Measurements from ENCODE around the gene ABHD5.
A peak's percentile ranks its signal among the peaks of the same experiment; 100 is the strongest.

Gene ABHD5

DNA sequence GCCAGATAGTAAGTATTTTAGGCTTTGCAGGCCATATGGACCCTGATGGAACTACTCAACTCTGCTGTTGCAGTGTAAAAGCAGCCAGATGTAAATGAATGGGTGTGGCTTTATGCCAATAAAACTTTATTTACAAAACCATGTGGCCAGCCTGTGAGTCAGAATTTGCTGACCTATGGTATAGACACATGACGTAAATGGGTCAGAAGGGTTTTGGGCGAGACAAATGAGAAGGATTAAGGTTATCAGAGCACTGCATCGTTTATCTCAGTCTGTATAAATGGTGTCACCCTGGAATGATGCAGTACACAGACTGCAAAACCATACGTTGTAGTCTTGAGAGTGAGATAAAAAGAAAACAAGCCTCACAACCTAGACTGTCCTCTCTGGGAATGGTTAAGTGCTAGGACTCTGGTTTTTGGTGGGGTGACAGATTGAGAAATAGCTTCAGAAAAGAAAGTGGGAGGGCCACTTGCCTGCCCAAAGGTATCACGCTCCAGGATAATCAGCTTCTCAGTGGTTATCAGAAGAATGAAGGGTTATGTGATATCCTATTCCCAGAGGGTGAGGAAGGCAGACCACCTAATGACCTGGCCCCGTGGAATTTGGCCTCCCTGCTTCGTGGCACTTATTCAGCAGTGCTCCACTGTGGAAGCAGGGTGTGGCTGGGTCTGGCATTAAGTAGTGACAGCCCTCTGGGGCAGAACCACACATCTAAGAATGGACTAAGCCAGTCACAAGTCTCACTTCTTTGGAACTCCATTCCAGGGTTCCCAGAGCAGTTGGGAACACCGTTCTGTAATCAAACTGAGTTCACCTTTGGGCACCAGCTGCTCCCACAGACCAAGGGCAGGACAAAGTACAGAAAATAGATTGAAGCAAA, 46.1 kb downstream of the ABHD5 start:
- 85 to 95% methylated on average over 6 to 7 of the region's 8 CpGs for WGBS, 2 experiments (ENCODE audit: insufficient coverage in 2 of 2)
- no peak overlapping the region for H3K4me3 ChIP-seq (ENCODE audit: extremely low read depth, insufficient read depth, low read length, poor library complexity, severe bottlenecking)
- H3K9me3 ChIP-seq (ENCODE audit: control insufficient read depth, low read length): no peaks in the 10 kb centered on the region
- H3K27ac ChIP-seq (ENCODE audit: low read depth, low read length, severe bottlenecking): no peak overlapping the region
- peaks cover 3% of the 10 kb centered on the region for H3K4me1 ChIP-seq (ENCODE audit: control insufficient read depth, insufficient read depth, low read length, poor library complexity, severe bottlenecking)
- H3K36me3 ChIP-seq (ENCODE audit: control insufficient read depth, insufficient read depth, low read length): no peaks in the 10 kb centered on the region

DNA sequence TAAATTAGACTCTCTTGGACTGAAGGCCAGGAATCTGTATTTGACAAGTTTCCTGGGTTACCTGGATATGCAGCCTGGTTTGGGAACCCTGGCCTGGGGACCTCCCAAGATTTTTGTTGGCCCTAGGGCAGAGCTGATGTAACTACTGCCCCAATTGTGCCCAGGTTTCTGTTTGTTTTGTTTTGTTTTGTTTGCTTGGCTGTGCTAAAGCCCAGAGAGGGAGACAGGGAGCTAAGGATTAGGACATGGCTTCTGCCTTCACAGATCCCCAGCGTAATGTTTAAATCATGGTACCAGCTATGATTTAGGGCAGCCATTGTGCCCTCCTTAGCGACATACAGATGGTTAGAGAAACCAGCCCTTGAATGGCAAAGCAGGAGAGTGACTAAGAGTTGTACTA, 47.6 kb downstream of the ABHD5 start:
- H3K4me1 ChIP-seq (ENCODE audit: control insufficient read depth, insufficient read depth, low read length, poor library complexity, severe bottlenecking): peaks cover 3% of the 10 kb centered on the region
- H3K36me3 ChIP-seq (ENCODE audit: control insufficient read depth, insufficient read depth, low read length): no peaks in the 10 kb centered on the region
- no peak overlapping the region for H3K4me3 ChIP-seq (ENCODE audit: extremely low read depth, insufficient read depth, low read length, poor library complexity, severe bottlenecking)
- no peak overlapping the region for H3K27ac ChIP-seq (ENCODE audit: low read depth, low read length, severe bottlenecking)
- H3K9me3 ChIP-seq (ENCODE audit: control insufficient read depth, low read length): no peaks in the 10 kb centered on the region
- WGBS, 2 experiments (ENCODE audit: insufficient coverage in 2 of 2): 92 to 100% methylated on average over 2 of the region's 2 CpGs

DNA sequence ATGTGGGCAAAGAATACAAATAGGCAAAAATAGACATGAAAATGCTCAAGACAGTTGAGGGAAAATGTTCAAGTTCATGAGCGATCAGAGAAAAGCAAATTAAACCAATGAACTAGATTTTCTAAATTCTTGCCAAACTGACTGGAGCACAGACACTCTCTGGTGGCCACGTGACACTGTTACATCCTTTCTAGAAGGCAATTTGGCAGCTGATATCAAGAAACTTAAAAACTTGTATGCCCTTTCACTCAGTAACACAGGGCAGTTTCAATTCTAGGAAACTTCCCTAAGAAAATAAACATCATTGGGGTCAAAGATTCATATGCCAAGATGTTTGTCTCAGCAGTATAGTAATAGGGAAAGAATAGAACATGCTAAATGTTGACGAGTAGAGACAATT, 52.2 kb downstream of the ABHD5 start:
- Histone ChIP-seq H3K4me1 (ENCODE audit: control insufficient read depth, insufficient read depth, low read length, poor library complexity, severe bottlenecking) (peaks cover 4% of the 10 kb centered on the region), H3K27ac (ENCODE audit: low read depth, low read length, severe bottlenecking) (no peak overlapping the region), H3K36me3 (ENCODE audit: control insufficient read depth, insufficient read depth, low read length) (no peaks in the 10 kb centered on the region), H3K9me3 (ENCODE audit: control insufficient read depth, low read length) (peaks cover 11% of the 10 kb centered on the region), H3K4me3 (ENCODE audit: extremely low read depth, insufficient read depth, low read length, poor library complexity, severe bottlenecking) (no peak overlapping the region)
- WGBS, 2 experiments (ENCODE audit: insufficient coverage in 2 of 2): 76 to 93% methylated on average over 2 to 3 of the region's 3 CpGs

DNA sequence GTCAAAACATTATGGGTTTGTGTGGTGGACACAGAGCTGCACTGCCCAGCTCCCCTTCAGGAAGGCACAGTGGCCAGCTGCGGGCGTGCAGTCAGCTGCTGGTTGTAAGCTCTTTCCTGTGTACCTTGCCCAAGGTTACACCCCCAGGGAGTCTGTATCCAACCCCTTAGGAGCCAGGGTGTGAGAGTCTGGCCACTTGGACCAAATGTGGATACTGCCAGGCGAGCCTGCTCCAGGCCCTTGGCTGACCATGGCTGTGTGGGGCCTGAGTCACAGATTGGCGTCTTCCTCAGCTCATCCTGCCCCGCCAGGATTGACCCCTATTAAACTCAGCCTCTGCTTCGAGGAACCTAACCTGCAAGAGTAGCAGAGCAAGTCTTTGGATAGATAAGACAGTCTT, 56.9 kb downstream of the ABHD5 start:
- H3K27ac ChIP-seq (ENCODE audit: low read depth, low read length, severe bottlenecking): no peak overlapping the region
- peaks cover 11% of the 10 kb centered on the region for H3K9me3 ChIP-seq (ENCODE audit: control insufficient read depth, low read length)
- no peak overlapping the region for H3K4me3 ChIP-seq (ENCODE audit: extremely low read depth, insufficient read depth, low read length, poor library complexity, severe bottlenecking)
- peaks cover 8% of the 10 kb centered on the region for H3K4me1 ChIP-seq (ENCODE audit: control insufficient read depth, insufficient read depth, low read length, poor library complexity, severe bottlenecking)
- no peaks in the 10 kb centered on the region for H3K36me3 ChIP-seq (ENCODE audit: control insufficient read depth, insufficient read depth, low read length)
- 81 to 93% methylated on average over 4 of the region's 6 CpGs for WGBS, 2 experiments (ENCODE audit: insufficient coverage in 2 of 2)

DNA sequence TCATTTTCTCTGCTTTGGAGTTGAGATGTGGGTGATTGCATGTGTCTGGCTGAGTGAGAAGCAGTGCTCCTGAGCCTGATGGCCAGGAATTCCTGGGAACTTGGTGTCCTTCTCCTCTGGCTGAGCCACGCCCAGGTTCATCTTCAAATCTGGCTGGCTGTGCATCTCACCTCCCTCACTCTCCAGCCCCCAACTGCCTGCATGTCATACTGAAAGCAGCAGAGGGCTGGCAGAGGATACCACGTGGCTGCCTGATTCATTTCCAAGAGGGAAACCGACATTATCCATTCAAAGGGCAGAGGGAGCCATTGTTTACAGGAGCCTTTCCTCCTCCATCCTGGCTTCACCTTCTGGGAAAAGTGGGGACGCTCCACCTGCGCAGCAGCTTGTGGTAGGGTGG, 57.4 kb downstream of the ABHD5 start:
- peaks cover 11% of the 10 kb centered on the region for H3K9me3 ChIP-seq (ENCODE audit: control insufficient read depth, low read length)
- no peak overlapping the region for H3K27ac ChIP-seq (ENCODE audit: low read depth, low read length, severe bottlenecking)
- 43 to 60% methylated on average over 2 to 3 of the region's 5 CpGs for WGBS, 2 experiments (ENCODE audit: insufficient coverage in 2 of 2)
- no peaks in the 10 kb centered on the region for H3K36me3 ChIP-seq (ENCODE audit: control insufficient read depth, insufficient read depth, low read length)
- peaks cover 8% of the 10 kb centered on the region for H3K4me1 ChIP-seq (ENCODE audit: control insufficient read depth, insufficient read depth, low read length, poor library complexity, severe bottlenecking)
- H3K4me3 ChIP-seq (ENCODE audit: extremely low read depth, insufficient read depth, low read length, poor library complexity, severe bottlenecking): no peak overlapping the region

DNA sequence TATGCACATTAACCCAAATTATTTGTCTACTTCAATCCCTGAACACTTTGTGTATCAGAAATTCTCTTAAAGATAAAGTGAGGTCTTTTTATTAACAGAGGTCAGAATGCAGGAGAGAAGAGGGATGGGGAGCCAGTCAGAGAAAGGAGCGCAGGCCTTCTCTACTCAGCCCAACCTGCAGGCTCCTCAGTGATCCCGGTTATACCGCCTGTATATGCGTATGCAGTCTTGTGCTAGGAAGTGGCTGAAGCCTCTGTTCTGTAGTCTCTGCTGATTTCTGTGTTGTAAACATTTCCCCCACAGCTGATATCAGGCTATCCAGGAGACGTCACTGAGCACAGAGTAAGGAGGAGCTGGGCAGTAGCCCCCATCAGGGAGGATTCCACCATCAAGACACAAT, 57.9 kb downstream of the ABHD5 start:
- WGBS, 2 experiments (ENCODE audit: insufficient coverage in 2 of 2): 86% methylated on average over 4 of the region's 5 CpGs; no CpG with 5 or more reads in 1 of the 2 experiments

DNA sequence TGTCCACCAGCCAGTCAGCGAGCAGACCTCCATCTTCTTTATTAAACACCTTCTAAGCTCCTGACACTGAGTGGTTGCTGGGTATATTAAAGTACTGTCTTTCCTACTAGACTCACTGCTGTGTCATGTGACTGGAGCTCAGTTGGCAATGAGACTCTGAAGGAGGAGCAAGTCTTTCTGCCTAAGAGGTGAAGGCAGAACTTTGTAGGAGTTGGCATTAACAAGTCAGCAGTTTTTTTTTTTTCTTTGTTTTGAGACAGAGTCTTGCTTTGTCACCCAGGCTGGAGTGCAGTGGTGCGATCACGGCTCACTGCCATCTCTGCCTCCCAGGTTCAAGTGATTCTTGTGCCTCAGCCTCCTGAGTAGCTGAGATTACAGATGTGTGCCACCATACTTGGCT, 62.2 kb downstream of the ABHD5 start:
- 82% methylated on average over 2 of the region's 3 CpGs; no CpG with 5 or more reads in 1 of the 2 experiments for WGBS, 2 experiments (ENCODE audit: insufficient coverage in 2 of 2)
- Histone ChIP-seq H3K9me3 (ENCODE audit: control insufficient read depth, low read length) (no peaks in the 10 kb centered on the region), H3K4me3 (ENCODE audit: extremely low read depth, insufficient read depth, low read length, poor library complexity, severe bottlenecking) (no peak overlapping the region), H3K36me3 (ENCODE audit: control insufficient read depth, insufficient read depth, low read length) (no peaks in the 10 kb centered on the region), H3K4me1 (ENCODE audit: control insufficient read depth, insufficient read depth, low read length, poor library complexity, severe bottlenecking) (peaks cover 12% of the 10 kb centered on the region), H3K27ac (ENCODE audit: low read depth, low read length, severe bottlenecking) (no peak overlapping the region)

More for the DNA sequence above, 57.9 kb downstream of the ABHD5 start:
- H3K36me3 ChIP-seq (ENCODE audit: control insufficient read depth, insufficient read depth, low read length): no peaks in the 10 kb centered on the region
- H3K4me3 ChIP-seq (ENCODE audit: extremely low read depth, insufficient read depth, low read length, poor library complexity, severe bottlenecking): no peak overlapping the region
- H3K27ac ChIP-seq (ENCODE audit: low read depth, low read length, severe bottlenecking): no peak overlapping the region
- peaks cover 11% of the 10 kb centered on the region for H3K9me3 ChIP-seq (ENCODE audit: control insufficient read depth, low read length)
- peaks cover 12% of the 10 kb centered on the region for H3K4me1 ChIP-seq (ENCODE audit: control insufficient read depth, insufficient read depth, low read length, poor library complexity, severe bottlenecking)

DNA sequence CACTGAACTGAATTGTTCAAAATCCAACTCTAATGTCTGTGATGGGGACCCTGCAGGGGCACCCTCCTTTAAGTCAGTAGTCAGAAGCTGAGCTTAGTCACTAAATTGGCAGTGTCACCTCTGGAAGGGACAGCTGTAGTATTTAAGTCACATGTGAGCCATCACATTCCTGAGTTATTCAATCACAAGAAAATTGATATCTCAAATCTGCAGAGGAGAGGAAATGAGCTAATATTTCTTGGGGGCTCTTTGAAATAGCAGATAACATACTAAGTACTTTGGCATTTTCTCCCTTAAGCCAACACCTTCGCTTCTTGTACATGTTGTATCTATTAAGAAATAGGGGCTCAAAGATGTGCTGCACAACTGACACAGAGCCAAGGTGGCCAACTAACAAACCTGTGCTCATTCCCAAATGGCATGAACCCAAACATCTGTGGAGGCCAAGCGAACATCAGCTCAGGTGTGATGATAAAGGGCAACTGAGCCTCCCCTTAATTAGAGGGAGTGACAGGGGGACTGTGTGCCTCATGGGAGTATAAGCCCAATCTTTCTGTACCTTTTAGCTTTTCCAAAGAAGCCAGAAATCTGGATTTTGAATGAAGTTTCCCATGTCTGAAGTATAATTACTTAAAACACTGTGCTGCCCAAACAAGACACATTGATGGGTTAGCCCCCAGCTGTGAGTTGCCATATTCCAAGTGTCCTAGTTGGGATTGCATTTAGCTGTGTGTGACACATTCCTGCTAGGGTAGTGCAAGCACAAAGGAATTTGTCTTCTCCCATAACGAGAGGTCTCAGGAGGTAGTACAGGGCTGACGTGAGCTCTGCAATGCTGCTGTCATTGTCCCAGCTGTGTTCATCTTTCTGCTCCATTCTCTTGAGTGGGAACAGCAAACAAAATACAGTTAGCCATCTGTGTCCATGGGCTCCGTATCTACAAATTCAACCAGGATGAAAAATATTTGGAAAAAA, 63.3 kb downstream of the ABHD5 start:
- Histone ChIP-seq H3K9me3 (ENCODE audit: control insufficient read depth, low read length) (no peaks in the 10 kb centered on the region), H3K27ac (ENCODE audit: low read depth, low read length, severe bottlenecking) (no peak overlapping the region), H3K36me3 (ENCODE audit: control insufficient read depth, insufficient read depth, low read length) (no peaks in the 10 kb centered on the region), H3K4me3 (ENCODE audit: extremely low read depth, insufficient read depth, low read length, poor library complexity, severe bottlenecking) (no peak overlapping the region), H3K4me1 (ENCODE audit: control insufficient read depth, insufficient read depth, low read length, poor library complexity, severe bottlenecking) (peaks cover 16% of the 10 kb centered on the region)
- 67 to 80% methylated on average over 2 to 3 of the region's 5 CpGs for WGBS, 2 experiments (ENCODE audit: insufficient coverage in 2 of 2)

DNA sequence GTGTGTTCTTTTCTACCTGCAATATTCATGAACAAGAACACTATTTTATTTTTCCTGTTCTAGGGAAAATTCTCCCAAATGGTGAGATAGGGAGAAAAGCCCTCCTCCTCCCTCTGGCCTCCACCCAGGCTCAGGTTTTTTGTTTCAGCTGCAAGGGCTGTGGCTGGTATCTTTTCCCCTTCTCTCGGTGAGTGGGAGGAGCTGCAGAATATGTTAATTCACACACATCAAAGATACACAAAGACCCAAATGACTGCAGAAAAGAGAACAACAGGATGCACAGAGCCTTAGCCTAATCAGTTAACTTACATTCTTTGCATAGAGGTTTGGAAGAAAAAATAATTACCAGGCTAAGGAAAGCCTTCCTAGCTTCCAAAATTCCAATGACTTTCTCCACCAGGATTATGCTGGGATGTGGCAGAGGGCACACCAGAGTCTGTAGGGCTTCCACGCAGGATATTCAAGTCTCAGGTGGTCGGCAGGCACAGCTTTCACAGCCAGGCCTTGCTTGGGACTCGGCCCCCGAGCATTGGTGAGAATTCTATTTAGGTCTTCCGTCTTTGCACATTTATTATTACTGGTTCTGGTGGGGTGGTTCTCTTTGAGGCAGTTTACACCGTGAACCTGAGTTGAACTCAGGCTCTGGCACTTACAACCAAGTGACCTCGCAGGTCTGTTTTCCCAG, 64.9 kb downstream of the ABHD5 start:
- 84 to 93% methylated on average over 5 to 7 of the region's 8 CpGs for WGBS, 2 experiments (ENCODE audit: insufficient coverage in 2 of 2)
- no peaks in the 10 kb centered on the region for H3K9me3 ChIP-seq (ENCODE audit: control insufficient read depth, low read length)

DNA sequence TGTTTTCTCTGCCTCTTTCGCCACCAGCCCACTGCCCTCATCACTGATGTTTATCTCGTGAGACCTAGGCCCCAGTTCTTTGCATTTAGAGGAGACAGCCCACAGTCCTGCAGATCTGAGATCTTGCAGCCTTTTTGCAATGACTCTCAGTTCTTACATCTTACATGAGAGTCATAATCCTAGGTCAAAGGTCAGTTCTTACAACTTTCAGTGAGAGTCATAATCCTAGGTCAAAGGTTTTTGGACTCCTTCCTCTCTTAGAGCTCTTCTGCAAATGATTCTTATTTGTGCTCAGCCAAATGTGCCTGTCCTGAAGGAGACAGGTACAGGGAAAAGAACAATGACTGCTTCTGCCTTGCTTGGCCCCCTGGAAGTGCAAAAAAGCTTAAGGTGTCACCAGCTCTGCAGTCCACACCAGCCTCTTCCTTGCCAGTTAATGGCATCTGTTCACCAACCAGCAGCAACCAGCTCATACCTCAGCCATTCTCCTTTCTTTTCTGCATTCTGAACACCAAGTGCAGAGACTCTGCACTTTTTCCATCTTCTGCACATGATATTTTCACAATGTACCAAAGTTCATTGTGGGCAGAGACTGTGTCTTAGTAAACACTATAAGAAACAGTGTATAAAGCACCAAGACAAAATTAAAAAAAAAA, 67.1 kb downstream of the ABHD5 start:
- H3K4me1 ChIP-seq (ENCODE audit: control insufficient read depth, insufficient read depth, low read length, poor library complexity, severe bottlenecking): peaks cover 20% of the 10 kb centered on the region
- H3K36me3 ChIP-seq (ENCODE audit: control insufficient read depth, insufficient read depth, low read length): no peaks in the 10 kb centered on the region
- H3K27ac ChIP-seq (ENCODE audit: low read depth, low read length, severe bottlenecking): no peak overlapping the region
- H3K9me3 ChIP-seq (ENCODE audit: control insufficient read depth, low read length): no peaks in the 10 kb centered on the region
- WGBS, 2 experiments (ENCODE audit: insufficient coverage in 2 of 2): 83 to 93% methylated on average over 2 of the region's 2 CpGs
- no peak overlapping the region for H3K4me3 ChIP-seq (ENCODE audit: extremely low read depth, insufficient read depth, low read length, poor library complexity, severe bottlenecking)

More for the DNA sequence above, 64.9 kb downstream of the ABHD5 start:
- Histone ChIP-seq H3K4me1 (ENCODE audit: control insufficient read depth, insufficient read depth, low read length, poor library complexity, severe bottlenecking) (peaks cover 20% of the 10 kb centered on the region), H3K36me3 (ENCODE audit: control insufficient read depth, insufficient read depth, low read length) (no peaks in the 10 kb centered on the region), H3K27ac (ENCODE audit: low read depth, low read length, severe bottlenecking) (peak overlapping the region; percentile 18), H3K4me3 (ENCODE audit: extremely low read depth, insufficient read depth, low read length, poor library complexity, severe bottlenecking) (no peak overlapping the region)
